Measurements from ENCODE around the gene NOS3. TPM values are rescaled to one million over a fixed set of nuclear protein-coding genes. Genes with fewer than 3 reads are reported as not detected.
A peak's percentile ranks its signal among the peaks of the same experiment; 100 is the strongest.

Gene NOS3
- total and polyA plus RNA-seq, 10 donors: 11.9 to 455 (median 164) TPM

DNA sequence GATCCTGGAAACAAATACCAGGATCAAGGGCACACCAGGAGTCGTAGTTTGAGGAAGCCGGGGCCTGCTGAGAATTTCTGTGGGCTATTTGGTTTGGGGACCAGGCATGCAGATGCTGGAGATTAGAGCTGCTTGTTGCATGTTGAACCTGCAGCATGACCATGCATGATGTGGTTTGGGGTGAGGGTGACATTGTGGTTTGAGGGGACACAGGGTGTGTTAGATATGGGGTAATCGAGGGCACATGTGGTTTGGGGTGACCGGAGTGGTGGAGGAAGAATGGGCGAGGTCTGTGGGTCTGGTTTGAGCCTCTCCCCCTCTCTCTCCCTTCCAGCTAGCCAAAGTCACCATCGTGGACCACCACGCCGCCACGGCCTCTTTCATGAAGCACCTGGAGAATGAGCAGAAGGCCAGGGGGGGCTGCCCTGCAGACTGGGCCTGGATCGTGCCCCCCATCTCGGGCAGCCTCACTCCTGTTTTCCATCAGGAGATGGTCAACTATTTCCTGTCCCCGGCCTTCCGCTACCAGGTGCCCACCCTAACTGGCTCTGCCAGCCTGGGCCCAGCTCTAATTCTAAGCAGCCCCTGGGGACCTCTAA lies 10.2 kb downstream of the NOS3 start:
- H3K9me3 ChIP-seq: no peaks in the 10 kb centered on the region
- intact Hi-C loops (cut with DNase I; ENCODE audit: low total_unique reads): no loop called here
- WGBS, 5 donors: 63 to 74% (median 73%) methylated on average over 12 to 13 of the region's 13 CpGs
- H3K27me3 ChIP-seq (replicated peaks in 1 of 7): peaks cover 0 to 31% (median 0%) of the 10 kb centered on the region in 7 donors
- H3K4me1 ChIP-seq: peaks cover 5 to 68% (median 42%) of the 10 kb centered on the region in 6 donors
- DNase-seq: no peak
- H3K36me3 ChIP-seq: peaks cover 0 to 80% (median 10%) of the 10 kb centered on the region in 6 donors
- H3K27ac ChIP-seq: peak overlapping the region in 2 of 8 donors; percentile 6 to 15
- H3K4me3 ChIP-seq: no peak overlapping the region
- TF ChIP-seq, protein P1, sequence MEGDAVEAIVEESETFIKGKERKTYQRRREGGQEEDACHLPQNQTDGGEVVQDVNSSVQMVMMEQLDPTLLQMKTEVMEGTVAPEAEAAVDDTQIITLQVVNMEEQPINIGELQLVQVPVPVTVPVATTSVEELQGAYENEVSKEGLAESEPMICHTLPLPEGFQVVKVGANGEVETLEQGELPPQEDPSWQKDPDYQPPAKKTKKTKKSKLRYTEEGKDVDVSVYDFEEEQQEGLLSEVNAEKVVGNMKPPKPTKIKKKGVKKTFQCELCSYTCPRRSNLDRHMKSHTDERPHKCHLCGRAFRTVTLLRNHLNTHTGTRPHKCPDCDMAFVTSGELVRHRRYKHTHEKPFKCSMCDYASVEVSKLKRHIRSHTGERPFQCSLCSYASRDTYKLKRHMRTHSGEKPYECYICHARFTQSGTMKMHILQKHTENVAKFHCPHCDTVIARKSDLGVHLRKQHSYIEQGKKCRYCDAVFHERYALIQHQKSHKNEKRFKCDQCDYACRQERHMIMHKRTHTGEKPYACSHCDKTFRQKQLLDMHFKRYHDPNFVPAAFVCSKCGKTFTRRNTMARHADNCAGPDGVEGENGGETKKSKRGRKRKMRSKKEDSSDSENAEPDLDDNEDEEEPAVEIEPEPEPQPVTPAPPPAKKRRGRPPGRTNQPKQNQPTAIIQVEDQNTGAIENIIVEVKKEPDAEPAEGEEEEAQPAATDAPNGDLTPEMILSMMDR (IDR thresholded peaks at IDR 0.05 in 8 of 11, conservative IDR thresholded peaks at IDR 0.05 in 3 of 11): no peak
- TF ChIP-seq POLR2AphosphoS5 (IDR thresholded peaks at IDR 0.05): no peak
- TF ChIP-seq POLR2A (IDR thresholded peaks at IDR 0.05): no peak

DNA sequence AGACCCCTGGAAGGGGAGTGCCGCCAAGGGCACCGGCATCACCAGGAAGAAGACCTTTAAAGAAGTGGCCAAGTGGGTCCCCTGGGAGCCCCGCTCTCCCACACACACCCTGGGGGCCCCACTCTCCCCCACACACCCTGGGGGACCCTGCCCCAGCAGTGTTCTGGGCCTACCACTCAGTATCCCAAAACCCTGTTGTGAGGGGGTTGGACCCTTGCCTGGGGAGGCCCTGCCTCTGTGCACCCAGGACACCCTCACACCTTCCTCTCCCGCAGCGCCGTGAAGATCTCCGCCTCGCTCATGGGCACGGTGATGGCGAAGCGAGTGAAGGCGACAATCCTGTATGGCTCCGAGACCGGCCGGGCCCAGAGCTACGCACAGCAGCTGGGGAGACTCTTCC lies 10.7 kb downstream of the NOS3 start:
- DNase-seq: no peak
- intact Hi-C loops (cut with DNase I; ENCODE audit: low total_unique reads): no loop called here
- TF ChIP-seq, protein P1 (IDR thresholded peaks at IDR 0.05 in 8 of 11, conservative IDR thresholded peaks at IDR 0.05 in 3 of 11): no peak
- no peak for TF ChIP-seq POLR2A (IDR thresholded peaks at IDR 0.05)
- TF ChIP-seq POLR2AphosphoS5 (IDR thresholded peaks at IDR 0.05): peak in 2 of 3 donors; percentile 32 to 58
- H3K9me3 ChIP-seq: no peaks in the 10 kb centered on the region
- no peak overlapping the region for H3K4me3 ChIP-seq
- peaks cover 11 to 70% (median 43%) of the 10 kb centered on the region in 6 donors for H3K4me1 ChIP-seq
- WGBS, 5 donors: 89 to 97% (median 94%) methylated on average over 16 of the region's 16 CpGs
- peak overlapping the region in 2 of 8 donors; percentile 6 to 15 for H3K27ac ChIP-seq
- peaks cover 0 to 77% (median 10%) of the 10 kb centered on the region in 6 donors for H3K36me3 ChIP-seq
- H3K27me3 ChIP-seq (replicated peaks in 1 of 7): peaks cover 0 to 26% (median 0%) of the 10 kb centered on the region in 7 donors

DNA sequence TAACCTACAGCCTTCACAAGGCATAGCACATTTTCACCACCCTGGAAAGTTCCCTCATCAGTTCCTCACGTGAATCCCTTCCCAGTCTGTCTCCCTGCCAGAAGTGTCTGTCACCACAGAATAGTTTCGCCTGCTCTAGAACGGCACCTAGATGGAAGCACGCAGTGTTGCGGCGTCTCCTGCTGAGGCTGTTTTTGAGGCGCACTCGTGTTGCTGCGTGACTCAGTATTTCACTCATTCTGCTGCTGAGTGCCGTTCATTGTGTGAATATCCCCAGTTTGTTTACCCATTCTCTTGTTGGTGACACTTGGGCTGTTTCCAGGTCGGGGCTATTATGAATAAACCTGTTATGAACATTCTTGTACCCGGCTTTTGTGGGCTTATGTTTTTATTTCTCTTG lies 12.8 kb downstream of the NOS3 start:
- peak in 1 of 3 donors; percentile 22 for TF ChIP-seq POLR2AphosphoS5 (IDR thresholded peaks at IDR 0.05)
- TF ChIP-seq, protein P1 (IDR thresholded peaks at IDR 0.05 in 8 of 11, conservative IDR thresholded peaks at IDR 0.05 in 3 of 11): no peak
- no peak for TF ChIP-seq POLR2A (IDR thresholded peaks at IDR 0.05)
- peaks cover 0 to 59% (median 9%) of the 10 kb centered on the region in 6 donors for H3K36me3 ChIP-seq
- DNase-seq: no peak
- intact Hi-C loops (cut with DNase I; ENCODE audit: low total_unique reads): no loop called here
- 79 to 92% (median 87%) methylated on average over 12 of the region's 12 CpGs for WGBS, 5 donors
- H3K4me1 ChIP-seq: peaks cover 25 to 70% (median 46%) of the 10 kb centered on the region in 6 donors
- H3K27ac ChIP-seq: no peak overlapping the region
- H3K27me3 ChIP-seq (replicated peaks in 1 of 7): peaks cover 0 to 10% (median 0%) of the 10 kb centered on the region in 7 donors
- H3K9me3 ChIP-seq: no peaks in the 10 kb centered on the region
- H3K4me3 ChIP-seq: no peak overlapping the region

DNA sequence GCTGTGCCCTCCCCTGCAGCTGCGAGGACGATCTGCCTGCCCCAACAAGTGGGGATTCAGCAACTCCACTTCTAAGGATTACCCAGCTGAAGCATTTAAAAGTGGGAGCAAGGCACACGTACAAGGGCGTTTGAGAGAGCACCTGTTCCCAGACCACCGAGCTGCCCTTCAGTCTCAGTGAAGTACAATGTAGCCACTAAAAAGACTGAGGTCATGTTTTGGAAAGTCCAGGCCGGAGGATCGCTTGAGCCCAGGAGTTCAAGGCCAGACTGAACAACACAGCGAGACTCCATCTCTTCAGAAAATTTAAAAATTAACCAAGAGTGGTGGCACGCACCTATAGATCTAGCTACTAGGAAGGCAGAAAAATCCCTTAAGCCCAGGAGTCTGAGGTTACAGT lies 14.7 kb downstream of the NOS3 start:
- H3K4me3 ChIP-seq: no peak overlapping the region
- H3K4me1 ChIP-seq: peaks cover 41 to 83% (median 60%) of the 10 kb centered on the region in 6 donors
- H3K27me3 ChIP-seq (replicated peaks in 1 of 7): peaks cover 0 to 17% (median 0%) of the 10 kb centered on the region in 7 donors
- peaks cover 0 to 64% (median 9%) of the 10 kb centered on the region in 6 donors for H3K36me3 ChIP-seq
- no peaks in the 10 kb centered on the region for H3K9me3 ChIP-seq
- no peak for DNase-seq
- H3K27ac ChIP-seq: peak overlapping the region in 3 of 8 donors; percentile 0 to 77 (median 32)
- WGBS, 5 donors: 61 to 83% (median 72%) methylated on average over 9 of the region's 9 CpGs
- TF ChIP-seq POLR2AphosphoS5 (IDR thresholded peaks at IDR 0.05) (no peak), POLR2A (IDR thresholded peaks at IDR 0.05) (no peak)
- TF ChIP-seq, protein P1 (IDR thresholded peaks at IDR 0.05 in 8 of 11, conservative IDR thresholded peaks at IDR 0.05 in 3 of 11): no peak
- intact Hi-C loops (cut with DNase I; ENCODE audit: low total_unique reads): no loop called here

All from spleen (tissue), 11 donors.